GM12865 (cell line): ENCODE results near the gene GLIS2.

Experiments
- DNase-seq: peaks from one replicate; pipeline ENCODE4 v3.0.0; 2010; ENCODE audit warnings: low read depth
- H3K4me3 ChIP-seq: 2 replicates; pipeline ENCODE4 v1.5.1; 2011; ENCODE audit warnings: mild to moderate bottlenecking, low read depth, low read length, control low read depth
- CTCF ChIP-seq: IDR thresholded peaks from 2 replicates; pipeline ENCODE4 v1.5.1; 2011; ENCODE audit warnings: low read length, control low read depth, low read depth, inconsistent platforms; ENCODE audit not compliant: insufficient read depth; ENCODE audit errors: missing control alignments

GLIS2 gene

DNA sequence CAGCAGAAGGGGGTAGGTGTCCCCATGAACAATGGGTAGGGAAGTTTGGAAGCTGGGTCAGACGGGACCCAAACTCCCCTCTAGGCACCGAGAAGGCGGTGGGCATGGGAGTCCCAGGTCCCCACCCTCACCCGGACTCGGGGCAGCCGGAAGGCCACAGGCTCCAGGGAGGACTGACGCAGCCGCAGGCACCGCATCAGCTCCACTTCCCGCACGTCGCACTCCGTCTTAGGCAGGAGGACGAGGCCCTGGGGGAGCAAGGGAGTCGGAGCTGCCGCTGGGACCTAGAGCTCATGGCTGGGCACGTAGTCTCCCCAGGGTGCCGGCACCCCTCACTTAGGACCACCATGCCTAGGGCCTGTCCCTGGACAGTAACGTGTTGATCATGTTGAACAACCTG lies 42.4 kb downstream of the GLIS2 start:
- no peak overlapping the region for H3K4me3 ChIP-seq
- TF ChIP-seq CTCF = no peak
- no peak for DNase-seq

DNA sequence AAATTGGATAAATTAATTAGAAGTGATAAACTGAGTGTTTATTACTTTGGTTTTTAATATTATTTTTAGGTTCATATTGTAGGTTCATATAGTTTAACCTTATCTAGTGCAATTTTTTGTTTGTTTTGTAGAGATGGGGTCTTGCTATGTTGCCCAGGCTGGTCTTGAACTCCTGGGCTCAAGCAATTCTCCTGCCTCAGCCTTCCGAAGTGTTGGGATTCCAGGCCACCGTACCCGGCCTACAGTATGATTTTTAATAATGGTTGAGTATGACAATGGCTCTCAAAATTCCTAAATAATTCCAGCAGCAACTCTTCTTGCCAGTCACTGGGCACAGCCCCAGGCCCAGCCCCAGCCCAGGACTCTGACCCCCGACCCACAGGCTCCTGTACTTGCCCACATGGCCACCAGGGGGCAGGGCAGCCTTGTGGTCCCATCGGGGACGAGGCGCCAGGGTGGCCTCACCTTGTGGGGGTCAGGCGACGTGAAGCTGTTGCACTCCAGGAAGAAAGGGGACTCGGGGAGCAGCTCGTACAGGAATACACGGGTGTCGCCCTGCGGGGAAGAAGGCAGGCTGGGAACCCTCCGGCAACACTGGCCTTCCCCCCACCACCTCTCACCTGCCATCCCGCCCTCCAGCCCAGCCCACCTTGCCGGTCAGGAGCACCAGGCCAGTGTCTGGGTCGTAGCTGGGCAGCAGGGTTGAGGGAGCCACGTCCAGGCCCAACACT lies 43.1 kb downstream of the GLIS2 start:
- no peak overlapping the region for H3K4me3 ChIP-seq
- peak; percentile 82 for TF ChIP-seq CTCF
- peak; percentile 57 for DNase-seq

DNA sequence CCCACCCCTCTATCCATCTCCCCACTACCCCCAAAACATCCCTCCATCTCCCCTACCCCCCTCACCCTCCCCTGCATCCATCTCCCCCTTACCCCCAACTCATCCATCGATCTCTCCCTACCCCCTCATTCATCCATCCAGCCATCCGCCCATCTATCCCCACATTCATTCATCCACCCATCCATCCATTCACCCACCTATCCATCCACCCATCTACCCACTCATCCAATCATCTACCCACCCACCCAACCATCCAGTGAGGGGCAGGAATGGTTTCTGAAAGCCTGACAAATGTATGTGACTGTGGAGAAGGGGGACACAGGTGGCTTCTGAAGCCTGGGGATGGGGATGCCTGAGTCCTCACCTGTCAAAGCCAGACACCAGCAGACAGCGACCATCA lies 44.0 kb downstream of the GLIS2 start:
- TF ChIP-seq CTCF = no peak
- no peak overlapping the region for H3K4me3 ChIP-seq
- DNase-seq = no peak

GRCh38 chr16:4360538-4361021 lies 44.7 kb downstream of the GLIS2 start:
- H3K4me3 ChIP-seq = no peak overlapping the region
- TF ChIP-seq CTCF = no peak
- DNase-seq = no peak

DNA sequence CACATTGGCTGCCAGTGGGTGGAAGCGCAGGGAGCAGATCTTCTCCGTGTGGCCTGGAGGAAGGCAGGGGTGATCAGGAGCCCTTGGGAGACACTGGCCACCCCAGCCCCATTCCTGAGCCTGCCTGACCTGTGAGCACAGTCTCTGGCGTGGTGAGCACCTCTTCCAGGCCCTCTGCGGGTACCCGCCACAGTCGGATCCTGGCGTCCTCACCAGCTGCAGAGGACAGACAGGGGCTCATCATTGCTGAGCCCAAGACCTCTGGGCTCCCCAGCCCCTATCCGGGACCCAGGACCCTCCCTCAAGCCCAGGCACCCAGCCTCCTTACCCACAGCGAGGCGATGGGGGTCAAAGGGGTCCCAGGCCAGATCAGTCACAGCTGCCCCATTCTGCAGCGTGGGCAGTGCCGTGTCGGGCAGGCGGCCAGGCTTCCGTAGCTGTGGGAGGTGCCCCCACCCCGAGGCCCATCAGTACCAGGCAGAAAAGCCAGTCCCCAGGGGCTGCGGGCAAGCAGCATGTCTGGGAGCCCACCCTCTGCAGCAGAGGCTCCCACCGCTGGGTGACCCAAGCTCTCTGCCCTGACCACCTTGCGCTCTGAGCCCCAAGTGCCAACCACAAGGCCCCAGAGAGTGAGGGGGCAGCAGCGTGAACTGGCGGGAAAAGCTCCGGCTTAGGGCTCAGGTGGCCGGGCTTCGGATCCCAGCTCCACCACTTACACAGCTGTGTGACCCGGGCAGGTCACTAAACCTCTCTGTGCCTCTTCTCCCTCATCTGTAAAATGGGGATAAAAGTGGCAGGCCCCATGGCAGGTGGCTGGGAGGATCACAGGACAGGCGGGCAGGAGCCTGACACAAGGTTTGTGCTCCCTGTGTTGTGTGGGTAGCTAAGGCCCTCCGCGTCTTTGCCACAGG lies 45.4 kb downstream of the GLIS2 start:
- no peak overlapping the region for H3K4me3 ChIP-seq
- TF ChIP-seq CTCF = no peak
- DNase-seq = no peak

DNA sequence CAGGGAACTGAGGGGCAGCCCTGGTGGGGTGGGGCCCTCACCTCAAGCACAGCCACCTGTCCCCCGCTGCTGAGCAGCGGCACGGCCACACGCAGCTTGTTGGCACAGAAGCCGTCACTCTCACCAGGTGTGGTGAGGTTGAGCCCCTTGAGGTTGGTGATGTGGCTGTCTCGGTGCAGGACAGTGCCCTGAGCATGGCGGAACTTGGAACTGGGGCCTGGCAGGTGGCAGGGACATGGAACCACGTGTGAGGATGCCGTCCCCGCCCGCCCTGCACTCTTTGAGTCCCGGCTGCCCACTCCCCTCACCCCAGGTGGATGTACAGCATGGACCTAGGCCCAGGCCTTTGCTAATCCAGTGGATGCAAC lies 46.1 kb downstream of the GLIS2 start:
- TF ChIP-seq CTCF = no peak
- no peak for DNase-seq

More for the DNA sequence above, 46.1 kb downstream of the GLIS2 start:
- no peak overlapping the region for H3K4me3 ChIP-seq
